GM10248 (cell line): ENCODE measurements around the gene PRKCH.

Source experiments
- CTCF ChIA-PET: fragments of 300-600 bp; sonication (Branson Sonifier 250); formaldehyde crosslinking; extraction: SDS; loops from one replicate; lab custom pipeline; 2021; ENCODE audit warnings: antibody characterized with exemption; lab: Yijun Ruan, JAX
- POLR2A ChIA-PET: fragments of 350-650 bp; sonication (Branson Sonifier 250); formaldehyde crosslinking; extraction: SDS; loops from one replicate; lab custom pipeline; 2020; ENCODE audit warnings: antibody characterized with exemption; lab: Yijun Ruan, JAX
- DNase-seq: peaks from one replicate; pipeline ENCODE4 v3.0.0; 2012; ENCODE audit errors: extremely low spot score
- TF ChIP-seq, protein P1 (sequence below): IDR thresholded peaks from 2 replicates; pipeline ENCODE4 v1.5.1; 2012; ENCODE audit warnings: mild to moderate bottlenecking, low read depth; ENCODE audit errors: extremely low read depth, missing control alignments, control extremely low read depth

Gene PRKCH

GRCh38 chr14:61561657-61562276 is 240.4 kb downstream of the PRKCH start:
- POLR2A ChIA-PET = no interaction called here
- DNase-seq = no peak
- TF ChIP-seq, protein P1, sequence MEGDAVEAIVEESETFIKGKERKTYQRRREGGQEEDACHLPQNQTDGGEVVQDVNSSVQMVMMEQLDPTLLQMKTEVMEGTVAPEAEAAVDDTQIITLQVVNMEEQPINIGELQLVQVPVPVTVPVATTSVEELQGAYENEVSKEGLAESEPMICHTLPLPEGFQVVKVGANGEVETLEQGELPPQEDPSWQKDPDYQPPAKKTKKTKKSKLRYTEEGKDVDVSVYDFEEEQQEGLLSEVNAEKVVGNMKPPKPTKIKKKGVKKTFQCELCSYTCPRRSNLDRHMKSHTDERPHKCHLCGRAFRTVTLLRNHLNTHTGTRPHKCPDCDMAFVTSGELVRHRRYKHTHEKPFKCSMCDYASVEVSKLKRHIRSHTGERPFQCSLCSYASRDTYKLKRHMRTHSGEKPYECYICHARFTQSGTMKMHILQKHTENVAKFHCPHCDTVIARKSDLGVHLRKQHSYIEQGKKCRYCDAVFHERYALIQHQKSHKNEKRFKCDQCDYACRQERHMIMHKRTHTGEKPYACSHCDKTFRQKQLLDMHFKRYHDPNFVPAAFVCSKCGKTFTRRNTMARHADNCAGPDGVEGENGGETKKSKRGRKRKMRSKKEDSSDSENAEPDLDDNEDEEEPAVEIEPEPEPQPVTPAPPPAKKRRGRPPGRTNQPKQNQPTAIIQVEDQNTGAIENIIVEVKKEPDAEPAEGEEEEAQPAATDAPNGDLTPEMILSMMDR = no peak
- CTCF ChIA-PET = interaction anchor here (0.6 to 1.3 kb wide), 3 partner anchors 10 to 212 kb away, joined by 3 to 4 read pairs (median 3); no protein-coding TSS in a partner anchor

GRCh38 chr14:61562321-61563161 is 241.2 kb downstream of the PRKCH start:
- no peak for DNase-seq
- POLR2A ChIA-PET = interaction anchor here (1.8 kb wide), 1 partner anchor 10 kb away, joined by 5 read pairs; no protein-coding TSS in a partner anchor
- TF ChIP-seq, protein P1 = no peak
- CTCF ChIA-PET = interaction anchor here (0.9 to 1.5 kb wide), 5 partner anchors 9 to 27 kb away, joined by 3 to 4 read pairs (median 4); no protein-coding TSS in a partner anchor

- POLR2A ChIA-PET = interaction anchor here (1.8 kb wide), 1 partner anchor 11 kb away, joined by 5 read pairs; no protein-coding TSS in a partner anchor
Observed at GRCh38 chr14:61563162-61563511, 241.8 kb downstream of the PRKCH start.

GRCh38 chr14:61563880-61564617 is 242.7 kb downstream of the PRKCH start:
- no peak for DNase-seq
- TF ChIP-seq, protein P1 = no peak
- ChIA-PET POLR2A (interaction anchor here (1.8 kb wide), 1 partner anchor 12 kb away, joined by 5 read pairs; no protein-coding TSS in a partner anchor), CTCF (interaction anchor here (1.5 kb wide), 1 partner anchor 11 kb away, joined by 4 read pairs; no protein-coding TSS in a partner anchor)

More at GRCh38 chr14:61563162-61563511, 241.8 kb downstream of the PRKCH start:
- TF ChIP-seq, protein P1 = no peak
- CTCF ChIA-PET = interaction anchor here (0.9 to 1.5 kb wide), 5 partner anchors 9 to 26 kb away, joined by 3 to 4 read pairs (median 4); no protein-coding TSS in a partner anchor
- no peak for DNase-seq

DNA sequence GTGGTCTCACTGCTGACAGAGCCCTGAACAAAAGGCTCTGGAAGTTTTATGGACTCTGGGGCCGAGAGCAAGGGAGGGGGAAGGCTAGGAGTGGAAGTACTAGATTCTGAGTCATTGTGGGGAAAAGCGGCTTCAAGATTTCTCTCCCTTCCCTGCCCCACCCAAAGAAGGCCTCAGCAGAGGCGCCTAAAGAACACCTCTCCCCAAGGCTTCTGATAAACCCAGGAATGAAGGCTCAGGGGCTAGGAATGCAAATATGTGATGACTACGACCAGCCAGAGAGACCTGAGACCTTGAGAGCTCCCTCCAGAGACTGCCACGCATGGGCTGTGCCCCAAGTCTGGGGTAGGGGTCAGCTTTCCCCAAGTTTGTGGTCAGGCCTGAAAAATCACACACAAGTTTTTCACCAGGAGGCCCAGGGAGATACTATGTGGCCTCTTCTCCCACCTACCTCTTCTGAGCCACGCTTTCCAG is 243.3 kb downstream of the PRKCH start:
- no peak for DNase-seq
- POLR2A ChIA-PET = no interaction called here
- CTCF ChIA-PET = no interaction called here
- TF ChIP-seq, protein P1 = no peak
